A549 (cell line): ENCODE data around the gene EPHA1. TPM values are rescaled to one million over a fixed set of nuclear protein-coding genes. Genes with fewer than 3 reads are reported as not detected.

Experiments used
- ATAC-seq, 2 experiments: fragments of 200-7000 bp in 1 of 2; fragments of >200 bp in 1 of 2; cut with Nextera tagmentation in 1 of 2; cut with Tn5 transposase in 1 of 2; 3 replicates each; pipeline versions ENCODE4 v1.8.0 to v1.9.1; 2018 to 2020; ENCODE audit warnings: mild to moderate bottlenecking in 1 of 2, moderate library complexity in 1 of 2
- CTCF ChIA-PET: fragments of 300-600 bp; sonication (Branson Sonifier 250); formaldehyde crosslinking; extraction: SDS; loops from one replicate; lab custom pipeline; 2021; ENCODE audit warnings: antibody characterized with exemption, inconsistent platforms; lab: Yijun Ruan, JAX
- POLR2A ChIA-PET: fragments of 350-600 bp; formaldehyde crosslinking; extraction: SDS; loops from one replicate; lab custom pipeline; 2021; ENCODE audit warnings: antibody characterized with exemption, inconsistent platforms; lab: Yijun Ruan, JAX
- DNase-seq, 2 experiments: peaks; one replicate each; pipeline versions ENCODE4 v3.0.0 to v3.0.0-alpha.2; 2011 to 2016; ENCODE audit warnings: low read depth in 1 of 2, low spot score in 1 of 2
- FAIRE-seq: peaks from 2 replicates; lab custom pipeline; 2011; peaks lifted over from hg19 to GRCh38; lab: Jason Lieb, UNC
- H3K27ac ChIP-seq, 2 experiments: fragments of >200 bp; sonication (Bioruptor Twin); formaldehyde crosslinking; 3 replicates each; pipeline ENCODE4 v1.5.1; 2016 to 2017
- H3K4me1 ChIP-seq: fragments of >200 bp; sonication (Bioruptor Twin); formaldehyde crosslinking; 3 replicates; pipeline ENCODE4 v1.6.1; 2016
- H3K4me2 ChIP-seq: fragments of >200 bp; sonication (Bioruptor Twin); formaldehyde crosslinking; 3 replicates; pipeline ENCODE4 v1.6.1; 2016
- H3K4me3 ChIP-seq: fragments of >200 bp; sonication (Bioruptor Twin); formaldehyde crosslinking; 3 replicates; pipeline ENCODE4 v1.5.1; 2016
- H3K9me3 ChIP-seq: fragments of >200 bp; sonication (Bioruptor Twin); formaldehyde crosslinking; 3 replicates; pipeline ENCODE4 v1.6.1; 2016
- CBX8 ChIP-seq: fragments of 200-600 bp; sonication (generic); IDR thresholded peaks from 2 replicates; pipeline ENCODE4 v1.6.1; 2016
- CEBPB ChIP-seq, 2 experiments: fragments of >200 bp in 1 of 2; sonication (Bioruptor Twin) in 1 of 2; formaldehyde crosslinking in 1 of 2; IDR thresholded peaks; 2 replicates each; pipeline ENCODE4 v1.6.1; 2012 to 2016
- CHD4 ChIP-seq: fragments of 200-600 bp; sonication (generic); IDR thresholded peaks from 2 replicates; pipeline ENCODE4 v1.6.1; 2016; ENCODE audit warnings: antibody characterized with exemption, mild to moderate bottlenecking, borderline replicate concordance
- CTCF ChIP-seq: fragments of >200 bp; sonication (Bioruptor Twin); formaldehyde crosslinking; IDR thresholded peaks from 3 replicates; pipeline ENCODE4 v1.5.1; 2016
- E2F6 ChIP-seq: IDR thresholded peaks from 2 replicates; pipeline ENCODE4 v1.6.1; 2012; ENCODE audit warnings: low read depth, borderline replicate concordance
- EP300 ChIP-seq, 2 experiments: fragments of >200 bp; sonication (Bioruptor Twin); formaldehyde crosslinking; IDR thresholded peaks; 2 replicates in 1 of 2; 3 replicates in 1 of 2; pipeline ENCODE4 v1.6.1; 2016 to 2017
- ESRRA ChIP-seq: fragments of 150-350 bp; IDR thresholded peaks from 2 replicates; pipeline ENCODE4 v1.6.1; 2014; ENCODE audit warnings: mild to moderate bottlenecking, low read length, borderline replicate concordance
- FOSB ChIP-seq: fragments of 250-450 bp; sonication (Bioruptor Pico); IDR thresholded peaks from 2 replicates; pipeline ENCODE4 v1.5.0; 2020; ENCODE audit warnings: mild to moderate bottlenecking, moderate library complexity
- GATA3 ChIP-seq: IDR thresholded peaks from 2 replicates; pipeline ENCODE4 v1.6.1; 2012; ENCODE audit warnings: borderline replicate concordance
- HEYL ChIP-seq: fragments of 250-450 bp; sonication (Bioruptor Pico); IDR thresholded peaks from 2 replicates; pipeline ENCODE4 v1.8.0; 2021; ENCODE audit warnings: mild to moderate bottlenecking, moderate library complexity
- HOXA7 ChIP-seq: fragments of 250-450 bp; sonication (Bioruptor Pico); IDR thresholded peaks from 2 replicates; pipeline ENCODE4 v1.5.0; 2020; ENCODE audit warnings: mild to moderate bottlenecking, moderate library complexity
- HOXB13 ChIP-seq: fragments of 250-450 bp; sonication (Bioruptor Pico); IDR thresholded peaks from 2 replicates; pipeline ENCODE4 v1.5.0; 2020; ENCODE audit warnings: low read depth, mild to moderate bottlenecking, moderate library complexity
- HOXB5 ChIP-seq: fragments of 250-450 bp; sonication (Bioruptor Pico); IDR thresholded peaks from 2 replicates; pipeline ENCODE4 v1.5.0; 2020; ENCODE audit warnings: mild to moderate bottlenecking, moderate library complexity
- JUNB ChIP-seq: fragments of >200 bp; sonication (Bioruptor Twin); formaldehyde crosslinking; IDR thresholded peaks from 2 replicates; pipeline ENCODE4 v1.6.1; 2016
- NFE2L2 ChIP-seq: fragments of 150-350 bp; conservative IDR thresholded peaks from 2 replicates; pipeline ENCODE4 v1.6.1; 2014; ENCODE audit warnings: low read length
- PBX3 ChIP-seq: IDR thresholded peaks from 2 replicates; pipeline ENCODE4 v1.6.1; 2012
- PHF8 ChIP-seq: fragments of 200-600 bp; sonication (generic); IDR thresholded peaks from 2 replicates; pipeline ENCODE4 v1.6.1; 2016; ENCODE audit warnings: low read depth, mild to moderate bottlenecking, antibody characterized with exemption, moderate library complexity, borderline replicate concordance
- POLR2A ChIP-seq: IDR thresholded peaks from 2 replicates; pipeline ENCODE4 v1.6.1; 2012; ENCODE audit warnings: mild to moderate bottlenecking, low read length
- RAD21 ChIP-seq, 2 experiments: fragments of >200 bp in 1 of 2; sonication (Bioruptor Twin) in 1 of 2; formaldehyde crosslinking in 1 of 2; IDR thresholded peaks in 1 of 2; conservative IDR thresholded peaks in 1 of 2; 2 replicates in 1 of 2; 3 replicates in 1 of 2; pipeline ENCODE4 v1.6.1; 2012 to 2018; ENCODE audit warnings: inconsistent platforms in 1 of 2
- RARB ChIP-seq: fragments of 250-450 bp; sonication (Bioruptor Pico); IDR thresholded peaks from 2 replicates; pipeline ENCODE4 v1.8.0; 2021; ENCODE audit warnings: mild to moderate bottlenecking, moderate library complexity
- RFX5 ChIP-seq: fragments of 450-650 bp; IDR thresholded peaks from 2 replicates; pipeline ENCODE4 v1.7.1; 2014; ENCODE audit warnings: antibody characterized with exemption, mild to moderate bottlenecking, moderate library complexity
- SREBF2 ChIP-seq: fragments of 450-650 bp; IDR thresholded peaks from 2 replicates; pipeline ENCODE4 v1.6.1; 2014; ENCODE audit warnings: mild to moderate bottlenecking, moderate library complexity
- USF2 ChIP-seq: fragments of 450-650 bp; IDR thresholded peaks from 2 replicates; pipeline ENCODE4 v1.6.1; 2014; ENCODE audit warnings: antibody characterized with exemption
- ZFP36 ChIP-seq: fragments of 450-650 bp; IDR thresholded peaks from 2 replicates; pipeline ENCODE4 v1.6.1; 2014; ENCODE audit warnings: borderline replicate concordance; ENCODE audit not compliant: partially characterized antibody
- ZNF302 ChIP-seq: fragments of 250-450 bp; sonication (Bioruptor Pico); IDR thresholded peaks from 2 replicates; pipeline ENCODE4 v1.9.0; 2021; ENCODE audit warnings: inconsistent platforms, mild to moderate bottlenecking, moderate library complexity
- WGBS: methylation state at CpG from one replicate; pipeline ENCODE4 v1.1.6; 2017; ENCODE audit errors: missing lambda C conversion rate; 5-methylcytosine and 5-hydroxymethylcytosine counted together
- polyA plus RNA-seq, 4 experiments: library from polyadenylated mRNA; depleted of rRNA in 3 of 4; stranded (reverse); fragments of >200 nt; fragmentation: RNase III in 1 of 4; extraction: RNeasy Plus Mini Kit Qiagen cat#74134 plus additional on column Dnase treatment in 1 of 4; gene quantifications; 2 replicates in 3 of 4; 3 replicates in 1 of 4; pipeline ENCODE4 v1.2.3, GENCODE V29; 2011 to 2017

Gene EPHA1
- polyA plus RNA-seq, 2 of the 4 experiments (the other 2 are of a cell fraction), result not detected

- Histone ChIP-seq H3K27ac (no peak overlapping the region), H3K4me2 (no peak overlapping the region), H3K4me1 (no peaks in the 10 kb centered on the region)
- ChIA-PET POLR2A (no interaction called here), CTCF (interaction anchor here (1.8 to 2.5 kb wide), 3 partner anchors 7 to 24 kb away, joined by 4 to 15 read pairs (median 7); no protein-coding TSS in a partner anchor)
- FAIRE-seq (no peak), ATAC-seq (peak in 1 of 2 experiments; percentile 47; a peak in 2 of 6 replicates), DNase-seq (peak in 1 of 2 experiments; percentile 12)
- TF ChIP-seq POLR2A, result no peak
- TF ChIP-seq RAD21 (conservative IDR thresholded peaks at IDR 0.05 in 1 of 2, IDR thresholded peaks at IDR 0.05 in 1 of 2), result 0 out of 5 replicates have a peak, but pooled peaks of 1 of the 2 experiments have one; percentile 7
- TF ChIP-seq, all 56 proteins: peak for 1
- Histone ChIP-seq H3K9me3 (no peaks in the 10 kb centered on the region), H3K4me3 (no peak overlapping the region)
- WGBS, result 73% methylated on average over 15 of the region's 16 CpGs
These were observed 52.9 kb downstream of the EPHA1 start for GRCh38 chr7:143355450-143356385.

GRCh38 chr7:143354965-143355364 is 53.7 kb downstream of the EPHA1 start:
- POLR2A ChIA-PET, result no interaction called here
- CTCF ChIA-PET, result interaction anchor here (2.1 to 2.5 kb wide), 2 partner anchors 9 to 25 kb away, joined by 7 to 15 read pairs; no protein-coding TSS in a partner anchor
- 80% methylated on average over 7 of the region's 8 CpGs for WGBS
- DNase-seq (no peak), ATAC-seq (no peak; a peak in 1 of 6 replicates), FAIRE-seq (no peak)
- H3K4me3 ChIP-seq, result no peak overlapping the region
- no peak overlapping the region for H3K4me2 ChIP-seq
- no peak overlapping the region for H3K27ac ChIP-seq
- no peaks in the 10 kb centered on the region for H3K4me1 ChIP-seq
- TF ChIP-seq HEYL (CRISPR knock-in tag), result no peak
- no peak for TF ChIP-seq PBX3
- TF ChIP-seq NFE2L2, result no peak
- TF ChIP-seq PHF8, result no peak
- TF ChIP-seq CHD4, result no peak
- TF ChIP-seq E2F6, result no peak
- TF ChIP-seq CTCF, result no peak
- TF ChIP-seq SREBF2, result no peak
- no peak for TF ChIP-seq RFX5
- no peak for TF ChIP-seq ZNF302 (CRISPR knock-in tag)
- TF ChIP-seq FOSB, result no peak
- TF ChIP-seq JUNB, result no peak
- TF ChIP-seq CEBPB (IDR thresholded peaks at IDR 0.05), result no peak
- TF ChIP-seq HOXB13 (CRISPR knock-in tag), result no peak
- TF ChIP-seq GATA3, result no peak
- no peak for TF ChIP-seq USF2
- no peaks in the 10 kb centered on the region for H3K9me3 ChIP-seq

GRCh38 chr7:143354376-143354775 is 54.3 kb downstream of the EPHA1 start:
- ChIA-PET POLR2A (no interaction called here), CTCF (interaction anchor here (0.6 to 2.1 kb wide), 3 partner anchors 14 to 114 kb away, joined by 3 to 7 read pairs (median 5); no protein-coding TSS in a partner anchor)
- Histone ChIP-seq H3K27ac (no peak overlapping the region), H3K4me2 (no peak overlapping the region), H3K4me1 (no peaks in the 10 kb centered on the region), H3K4me3 (no peak overlapping the region), H3K9me3 (no peaks in the 10 kb centered on the region)
- TF ChIP-seq ESRRA (no peak), HOXA7 (no peak), CBX8 (no peak), RARB (CRISPR knock-in tag) (no peak), ZFP36 (no peak), EP300 (IDR thresholded peaks at IDR 0.05) (no peak), HOXB5 (no peak), USF2 (no peak)
- no peak for FAIRE-seq
- ATAC-seq, result no peak
- WGBS, result 59% methylated on average over 8 of the region's 8 CpGs
- DNase-seq, result no peak
